HepG2 (cell line): ENCODE results near the gene FUZ. TPM values are rescaled to one million over a fixed set of nuclear protein-coding genes. Genes with fewer than 3 reads are reported as not detected.

ENCODE experiments used
- ATAC-seq: fragments of 200-7000 bp; cut with Tn5 transposase; 3 replicates; pipeline ENCODE4 v1.9.1; 2020; ENCODE audit warnings: mild to moderate bottlenecking, moderate library complexity
- BruUV-seq: library from RNA; stranded (reverse); fragments of 400-500 nt; replicated peaks from 2 replicates; lab custom pipeline; 2021; lab: Mats Ljungman, UMichigan
- CTCF ChIA-PET: fragments of 300-600 bp; formaldehyde crosslinking; extraction: SDS; loops from one replicate; lab custom pipeline; 2021; ENCODE audit warnings: low total read pairs, inconsistent platforms, low intra/inter-chr PET ratio; lab: Yijun Ruan, JAX
- POLR2A ChIA-PET: fragments of 350-600 bp; sonication (Branson Sonifier 250); formaldehyde crosslinking; loops from one replicate; lab custom pipeline; 2020; ENCODE audit warnings: antibody characterized with exemption, inconsistent platforms; lab: Yijun Ruan, JAX
- DNase-seq: peaks from one replicate; pipeline ENCODE4 v3.0.0-alpha.2; 2015; ENCODE audit warnings: low spot score
- FAIRE-seq: peaks from 3 replicates; lab custom pipeline; 2011; peaks lifted over from hg19 to GRCh38; lab: Jason Lieb, UNC
- H2AFZ ChIP-seq: one replicate; pipeline ENCODE4 v1.6.1; 2011; ENCODE audit warnings: low read length, inconsistent platforms
- H3K27ac ChIP-seq: fragments of 300-600 bp; 3 replicates; pipeline ENCODE4 v1.8.0; 2011; ENCODE audit warnings: mixed run types, mild to moderate bottlenecking, mixed read lengths, low read length, inconsistent platforms; ENCODE audit not compliant: insufficient read depth; ENCODE audit errors: extremely low read length
- H3K27me3 ChIP-seq, 2 experiments: fragments of 200-600 bp in 1 of 2; 2 replicates in 1 of 2; 3 replicates in 1 of 2; pipeline versions ENCODE4 v1.6.0 to v1.8.0; 2011; ENCODE audit warnings: low read length in 2 of 2, mild to moderate bottlenecking in 2 of 2, moderate library complexity in 2 of 2, inconsistent platforms in 1 of 2; ENCODE audit not compliant: insufficient read depth in 2 of 2, control insufficient read depth in 1 of 2
- H3K36me3 ChIP-seq, 2 experiments: fragments of 200-600 bp in 1 of 2; replicated peaks in 1 of 2; 2 replicates in 1 of 2; 3 replicates in 1 of 2; pipeline versions ENCODE4 v1.5.1 to v1.8.0; 2011; ENCODE audit warnings: low read length in 2 of 2, inconsistent platforms in 1 of 2; ENCODE audit not compliant: insufficient read depth in 2 of 2, control insufficient read depth in 1 of 2
- H3K4me1 ChIP-seq: 2 replicates; pipeline ENCODE4 v1.5.1; 2012; ENCODE audit warnings: low read length, inconsistent platforms; ENCODE audit not compliant: insufficient read depth
- H3K4me2 ChIP-seq: 2 replicates; pipeline ENCODE4 v1.6.0; 2011; ENCODE audit warnings: low read depth, low read length, inconsistent platforms
- H3K4me3 ChIP-seq, 3 experiments: fragments of 200-600 bp in 1 of 3; sonication (generic), shearing (Covaris generic) in 1 of 3; replicated peaks in 1 of 3; 2 replicates each; pipeline ENCODE4 v1.5.1; 2011 to 2016; ENCODE audit warnings: low read length in 3 of 3, inconsistent platforms in 2 of 3, low read depth in 2 of 3, mild to moderate bottlenecking in 2 of 3, control low read depth in 1 of 3, mixed read lengths in 1 of 3; ENCODE audit not compliant: insufficient read depth in 1 of 3
- H3K79me2 ChIP-seq: one replicate; pipeline ENCODE4 v1.6.1; 2011; ENCODE audit warnings: low read length, inconsistent platforms; ENCODE audit not compliant: insufficient read depth
- H3K9ac ChIP-seq: 2 replicates; pipeline ENCODE4 v1.6.0; 2011; ENCODE audit warnings: mild to moderate bottlenecking, low read depth, low read length, inconsistent platforms; ENCODE audit not compliant: insufficient read depth
- H3K9me3 ChIP-seq: 2 replicates; pipeline ENCODE4 v1.5.1; 2012; ENCODE audit warnings: mild to moderate bottlenecking, low read length
- H4K20me1 ChIP-seq: 2 replicates; pipeline ENCODE4 v1.6.0; 2011; ENCODE audit warnings: inconsistent platforms, mild to moderate bottlenecking, low read length, moderate library complexity; ENCODE audit not compliant: insufficient read depth
- ARNT ChIP-seq: fragments of 450-650 bp; IDR thresholded peaks from 2 replicates; pipeline ENCODE4 v1.6.1; 2017
- GTF2F1 ChIP-seq: fragments of 150-350 bp; IDR thresholded peaks from 2 replicates; pipeline ENCODE4 v1.6.1; 2014; ENCODE audit warnings: low read length
- LRRFIP1 ChIP-seq: sonication (generic); formaldehyde crosslinking; conservative IDR thresholded peaks from 2 replicates; pipeline ENCODE4 v1.4.0; 2020; ENCODE audit warnings: missing genetic modification reagents
- NFAT5 ChIP-seq: sonication (generic); formaldehyde crosslinking; IDR thresholded peaks from 2 replicates; pipeline ENCODE4 v1.4.0; 2020; ENCODE audit warnings: missing genetic modification reagents
- SSRP1 ChIP-seq: IDR thresholded peaks from 2 replicates; pipeline ENCODE4 v1.6.1; 2016; ENCODE audit warnings: control low read depth
- ZNF3 ChIP-seq: IDR thresholded peaks from 2 replicates; pipeline ENCODE4 v1.7.0; 2017; ENCODE audit warnings: inconsistent platforms
- ZNF501 ChIP-seq: sonication (generic); formaldehyde crosslinking; IDR thresholded peaks from 2 replicates; pipeline ENCODE4 v1.5.1; 2020; ENCODE audit warnings: mild to moderate bottlenecking, moderate library complexity, missing genetic modification reagents
- WGBS: methylation state at CpG from one replicate; pipeline ENCODE4 v1.1.6; 2017; ENCODE audit warnings: low lambda C conversion rate; 5-methylcytosine and 5-hydroxymethylcytosine counted together
- in situ Hi-C: cut with HindIII; loops from 2 replicates; pipeline ENCODE4 v1.10.0; 2017; ENCODE audit warnings: low pct_unique_long_range_greater_than_20kb; ENCODE audit not compliant: extremely low pct_ligation_motif_present
- intact Hi-C: fragments of 100-400 bp; cut with micrococcal nuclease; formaldehyde crosslinking; loops from one replicate; pipeline ENCODE4 v1.10.0; 2022; ENCODE audit not compliant: unreplicated experiment
- polyA plus RNA-seq, 8 experiments: library from polyadenylated mRNA; depleted of rRNA in 3 of 8; stranded (reverse) in 7 of 8; unstranded in 1 of 8; fragments of >200 nt; fragmentation: Illumina TruSeq in 4 of 8; extraction: Trizol in 4 of 8; gene quantifications; 2 replicates each; pipeline versions ENCODE4 v1.2.1 to v1.2.3, GENCODE V29; 2011 to 2016; ENCODE audit warnings: low read depth in 4 of 8, missing spikeins in 1 of 8, mixed read lengths in 1 of 8; ENCODE audit not compliant: insufficient read depth in 1 of 8
- total RNA-seq, 5 experiments: library from RNA; depleted of rRNA; stranded (reverse); fragments of >200 nt; fragmentation: Illumina TruSeq; extraction: Trizol; gene quantifications; 2 replicates each; pipeline ENCODE4 v1.2.3, GENCODE V29; 2016; ENCODE audit warnings: low read depth in 1 of 5

Gene FUZ
- total and polyA plus RNA-seq, 2 of the 13 experiments (the other 11 are each of a cell fraction or from before 2014, with no cell fraction given), result 0.08 TPM; not detected in 1

- no peak for TF ChIP-seq NFAT5
- no peak for TF ChIP-seq ARNT
- TF ChIP-seq ZNF3 (CRISPR knock-in tag), result no peak
- TF ChIP-seq LRRFIP1 (CRISPR knock-in tag), result no peak
- TF ChIP-seq ZNF501, result no peak
- TF ChIP-seq, all 625 proteins: peak for 0
These were observed 30.2 kb upstream of the FUZ start (continued) for GRCh38 chr19:49843265-49843664.

- no peak for FAIRE-seq
- H3K9ac ChIP-seq, result no peak overlapping the region
- DNase-seq, result no peak
- no peaks in the 10 kb centered on the region for H3K9me3 ChIP-seq
- ChIA-PET CTCF (no interaction called here), POLR2A (no interaction called here)
- no peak overlapping the region for H3K27ac ChIP-seq
- ATAC-seq, result no peak
- no peaks in the 10 kb centered on the region for H3K27me3 ChIP-seq
- no peaks in the 10 kb centered on the region for H3K79me2 ChIP-seq
- BruUV-seq, result no TSS peak
- in situ Hi-C loops (no loop called here), intact Hi-C loops (no loop called here)
- WGBS, result 95% methylated on average over 17 of the region's 17 CpGs
- no peaks in the 10 kb centered on the region for H4K20me1 ChIP-seq
- no peak overlapping the region for H3K4me3 ChIP-seq
- peaks cover 12% of the 10 kb centered on the region for H3K4me1 ChIP-seq
- H3K4me2 ChIP-seq, result no peak overlapping the region
- H2AFZ ChIP-seq, result no peak overlapping the region
- H3K36me3 ChIP-seq, result peaks cover 8 to 28% of the 10 kb centered on the region in 2 experiments; a peak in 4 of 5 replicates
- TF ChIP-seq SSRP1 (CRISPR knock-in tag), result no peak
- no peak for TF ChIP-seq GTF2F1
These were observed 27.7 kb upstream of the FUZ start for GRCh38 chr19:49840736-49841249.
